HTERT RPE-1 (cell line): ENCODE results near the gene OR4C6.

ENCODE experiments used
- in situ Hi-C: fragments of 300-500 bp; cut with MboI; formaldehyde crosslinking; loops from 4 replicates; pipeline ENCODE4 v1.14.3; 2020; ENCODE audit warnings: low sequenced_read_pairs

The OR4C6 gene

DNA sequence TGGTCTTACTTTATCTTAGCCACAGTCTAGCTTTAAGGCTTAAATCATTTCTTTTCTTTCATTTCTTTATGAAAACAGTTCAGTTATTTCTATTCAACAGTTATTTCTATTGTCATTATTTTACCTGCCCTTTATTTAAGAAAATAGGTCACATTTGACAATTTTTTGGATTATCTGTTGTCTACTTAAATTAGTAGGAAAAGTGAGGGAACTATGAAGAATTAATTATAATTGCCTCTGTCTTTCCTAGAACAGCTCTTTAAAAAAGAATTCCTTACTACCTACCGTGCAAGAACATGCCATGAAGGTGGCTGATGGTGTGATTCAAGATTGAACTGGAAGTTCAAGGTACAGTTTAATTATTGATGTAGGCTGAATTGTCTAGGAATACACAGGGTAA lies at the start of gene OR4C6:
Gene OR4C6, plus strand, starts transcription at position 301 of the 400 bp plus-strand sequence. CDS start 2,966 bp downstream, outside the sequence.
- in situ Hi-C loops = no loop called here

GRCh38 chr11:55624531-55624930 lies 37.5 kb upstream of the OR4C6 start:
- in situ Hi-C loops = no loop called here

GRCh38 chr11:55634813-55635212 lies 27.2 kb upstream of the OR4C6 start, which contains the start of gene OR4P4:
OR4P4 (plus strand) TSS chr11:55635113.
- in situ Hi-C loops = no loop called here

DNA sequence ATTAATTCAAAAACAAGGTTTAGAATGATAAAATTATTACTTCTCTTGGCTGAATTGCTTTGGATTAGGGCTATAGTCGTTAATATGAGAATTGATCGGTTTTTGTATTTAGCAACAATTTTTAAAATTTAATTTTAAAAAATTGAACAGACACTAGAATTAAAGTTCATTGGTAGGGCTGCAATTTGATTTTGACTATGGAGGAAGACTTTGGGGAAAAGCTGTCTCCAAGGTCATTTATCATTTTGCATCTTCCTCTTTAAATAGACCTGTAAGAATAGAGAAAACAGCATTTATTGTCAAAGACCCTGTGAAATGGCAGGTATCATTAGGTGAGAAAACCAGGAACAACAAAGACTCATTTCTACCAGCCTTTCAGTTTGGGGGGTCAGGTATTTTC lies 14.0 kb upstream of the OR4C6 start, which contains the start of gene OR4S2:
Gene OR4S2, plus strand, starts transcription at position 301 of the 400 bp plus-strand sequence. CDS start 2,577 bp downstream, outside the sequence.
- in situ Hi-C loops = no loop called here

DNA sequence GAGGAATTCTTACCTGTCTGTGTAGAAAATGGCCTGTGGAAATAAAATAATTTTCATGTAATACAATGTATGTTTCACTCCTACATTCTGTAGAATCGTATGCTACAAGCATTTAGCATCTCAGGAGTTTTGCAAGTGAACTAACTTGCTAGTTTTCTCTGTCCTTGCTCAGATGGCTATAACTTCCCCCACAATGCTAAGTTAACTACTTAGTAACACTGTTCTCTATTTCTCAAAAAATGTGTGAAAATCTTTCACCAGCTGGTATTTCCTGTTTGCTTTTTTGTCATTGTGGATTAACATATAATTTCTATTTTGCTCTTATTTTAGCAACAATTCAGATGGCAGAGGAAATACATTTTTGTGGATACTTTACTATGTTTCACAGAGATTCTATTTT lies 9.4 kb upstream of the OR4C6 start:
- in situ Hi-C loops = no loop called here

DNA sequence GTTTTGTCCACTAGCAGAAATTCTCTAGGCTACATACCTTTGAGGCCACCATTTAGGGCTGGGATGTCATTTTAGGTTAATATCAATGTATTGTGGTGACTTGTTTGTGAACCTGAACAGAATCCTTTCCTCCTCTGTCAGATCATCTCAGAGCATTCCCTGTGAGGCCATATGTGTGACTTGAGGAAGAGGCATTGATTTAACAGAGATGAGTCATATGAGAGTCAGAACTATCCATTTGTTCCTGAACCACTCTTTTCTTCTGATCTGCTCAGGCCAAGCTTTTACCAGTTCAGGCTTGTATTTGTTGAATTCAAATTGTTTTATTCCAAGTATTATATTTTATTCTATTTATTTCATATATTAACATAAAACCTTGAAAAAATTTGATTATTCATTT lies 6.9 kb upstream of the OR4C6 start:
- in situ Hi-C loops = no loop called here

DNA sequence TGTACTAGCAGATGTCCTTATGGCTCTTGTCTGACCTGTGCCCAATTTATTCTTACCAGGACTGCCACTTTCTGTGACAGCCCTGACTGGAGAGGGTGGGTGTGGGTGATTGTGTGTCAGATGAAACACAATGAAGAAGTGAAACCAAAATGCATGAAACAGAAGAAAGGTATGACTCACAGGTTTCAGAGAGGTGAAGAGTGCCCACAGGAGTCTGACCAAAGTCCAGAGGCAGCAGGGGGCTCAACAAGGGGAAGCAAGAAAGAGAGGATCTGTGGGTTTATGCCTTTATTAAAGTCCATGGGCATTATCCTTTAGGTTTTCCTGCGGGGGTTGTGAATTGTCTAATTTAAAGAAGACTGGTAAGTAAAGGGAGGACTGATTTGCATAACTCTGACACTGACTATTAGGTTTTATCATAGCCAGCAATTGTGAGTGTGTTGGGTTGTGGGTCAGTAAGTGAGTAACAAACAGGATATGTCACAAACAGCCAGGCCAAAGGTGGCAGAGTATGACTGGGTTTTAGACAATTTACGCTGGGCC lies 3.9 kb upstream of the OR4C6 start:
- in situ Hi-C loops = no loop called here

DNA sequence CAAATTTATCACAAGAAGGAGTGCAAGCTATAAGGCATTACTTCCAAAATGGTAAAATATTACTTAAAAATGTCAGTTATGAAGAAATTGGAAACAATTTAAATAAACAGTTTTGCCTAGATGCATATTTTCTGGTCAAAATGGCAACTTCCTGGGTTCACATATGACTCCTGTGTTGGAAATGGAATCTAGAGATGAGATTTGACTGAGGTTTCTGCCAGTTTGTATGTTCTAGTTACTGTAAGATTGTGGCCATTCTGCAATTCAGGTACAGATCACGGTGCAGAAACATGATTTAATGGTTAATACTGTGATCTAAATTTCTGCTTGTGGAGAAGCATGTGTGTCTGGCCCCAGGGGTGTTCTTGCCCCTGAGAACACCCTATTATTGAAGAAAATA lies 3.4 kb upstream of the OR4C6 start:
- in situ Hi-C loops = no loop called here

- in situ Hi-C loops = no loop called here
Measured at GRCh38 chr11:55669376-55669775, 7.4 kb downstream of the OR4C6 start.

GRCh38 chr11:55673860-55674259 lies 11.9 kb downstream of the OR4C6 start:
- in situ Hi-C loops = no loop called here

- in situ Hi-C loops = no loop called here
Measured at GRCh38 chr11:55697817-55698216, 35.8 kb downstream of the OR4C6 start.

DNA sequence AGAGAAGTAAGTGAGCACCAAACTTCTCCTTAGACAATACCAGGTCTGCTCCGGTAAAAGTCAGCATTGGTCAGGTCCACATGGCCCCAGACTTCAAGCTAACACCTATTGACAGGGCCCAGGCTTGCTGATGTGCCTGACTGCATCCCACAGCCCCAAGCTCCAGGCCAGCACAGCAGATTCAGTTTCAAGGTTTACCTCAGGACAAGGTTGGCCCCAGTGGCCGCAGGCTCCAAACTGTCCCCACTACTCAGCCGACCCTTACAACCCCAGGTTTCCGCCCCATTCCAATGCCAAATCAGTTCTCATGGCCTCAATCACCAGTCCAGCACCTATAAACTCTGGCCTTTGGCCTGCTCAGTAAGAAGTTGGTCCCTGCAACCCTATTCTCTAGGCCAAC lies 39.4 kb downstream of the OR4C6 start:
- in situ Hi-C loops = no loop called here

GRCh38 chr11:55707029-55707428 lies 45.0 kb downstream of the OR4C6 start:
- in situ Hi-C loops = no loop called here

DNA sequence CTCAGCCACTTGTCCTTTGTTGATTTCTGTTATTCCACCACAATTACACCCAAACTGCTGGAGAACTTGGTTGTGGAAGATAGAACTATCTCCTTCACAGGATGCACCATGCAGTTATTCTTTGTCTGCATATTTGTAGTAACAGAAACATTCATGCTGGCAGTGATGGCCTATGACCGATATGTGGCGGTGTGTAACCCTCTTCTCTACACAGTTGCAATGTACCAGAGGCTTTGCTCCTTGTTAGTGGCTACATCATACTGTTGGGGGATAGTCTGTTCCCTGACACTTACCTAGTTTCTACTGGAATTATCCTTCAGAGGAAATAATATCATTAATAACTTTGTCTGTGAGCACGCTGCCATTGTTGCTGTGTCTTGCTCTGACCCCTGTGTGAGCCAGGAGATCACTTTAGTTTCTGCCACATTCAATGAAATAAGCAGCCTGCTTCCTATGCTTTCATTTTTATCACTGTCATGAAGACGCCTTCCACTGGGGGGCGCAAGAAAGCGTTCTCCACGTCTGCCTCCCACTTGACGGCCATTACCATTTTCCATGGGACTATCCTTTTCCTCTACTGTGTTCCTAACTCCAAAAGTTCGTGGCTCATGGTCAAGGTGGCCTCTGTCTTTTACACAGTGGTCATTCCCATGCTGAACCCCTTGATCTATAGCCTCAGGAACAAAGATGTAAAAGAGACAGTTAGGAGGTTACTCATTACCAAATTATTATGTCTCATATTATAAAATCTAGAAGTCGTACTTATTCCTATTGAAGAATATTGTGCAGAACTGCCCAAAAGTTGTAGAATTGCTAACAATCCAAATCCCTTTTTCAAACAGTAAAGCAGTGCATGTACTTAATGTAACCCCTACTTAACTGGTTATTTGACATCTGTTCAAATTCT lies 53.2 kb downstream of the OR4C6 start:
- in situ Hi-C loops = no loop called here
